DND-41 (cell line): ENCODE data around the gene H3-3A.

Experiments
- ATAC-seq: fragments of 200-7000 bp; cut with Tn5 transposase; 3 replicates; pipeline ENCODE4 v1.9.1; 2021; ENCODE audit warnings: low read depth; ENCODE audit not compliant: insufficient read depth
- DNase-seq: peaks from one replicate; pipeline ENCODE4 v3.0.0-alpha.2; 2020
- H2AFZ ChIP-seq: 2 replicates; pipeline ENCODE4 v1.6.0; 2012; ENCODE audit warnings: low read depth, low read length
- H3K27ac ChIP-seq: 2 replicates; pipeline ENCODE4 v1.5.1; 2012; ENCODE audit warnings: low read length, inconsistent platforms
- H3K27me3 ChIP-seq: fragments of 200-600 bp; sonication (generic); 2 replicates; pipeline ENCODE4 v1.6.0; 2012; ENCODE audit warnings: low read length, mild to moderate bottlenecking, inconsistent platforms; ENCODE audit not compliant: insufficient read depth, poor library complexity
- H3K36me3 ChIP-seq: 2 replicates; pipeline ENCODE4 v1.5.1; 2012; ENCODE audit warnings: low read length, inconsistent platforms; ENCODE audit not compliant: insufficient read depth
- H3K4me1 ChIP-seq: 2 replicates; pipeline ENCODE4 v1.5.1; 2012; ENCODE audit warnings: mild to moderate bottlenecking, low read length; ENCODE audit not compliant: insufficient read depth
- H3K4me2 ChIP-seq: 2 replicates; pipeline ENCODE4 v1.6.0; 2012; ENCODE audit warnings: mild to moderate bottlenecking, moderate library complexity, low read length, inconsistent platforms; ENCODE audit not compliant: insufficient read depth
- H3K4me3 ChIP-seq, 2 experiments: fragments of 200-600 bp in 1 of 2; shearing (Covaris generic) in 1 of 2; 2 replicates each; pipeline ENCODE4 v1.5.1; 2012 to 2016; ENCODE audit warnings: inconsistent platforms in 2 of 2, low read length in 2 of 2, mild to moderate bottlenecking in 2 of 2, low read depth in 1 of 2, moderate library complexity in 1 of 2
- H3K79me2 ChIP-seq: 2 replicates; pipeline ENCODE4 v1.6.0; 2012; ENCODE audit warnings: low read length, inconsistent platforms; ENCODE audit not compliant: insufficient read depth
- H3K9ac ChIP-seq: 2 replicates; pipeline ENCODE4 v1.6.0; 2012; ENCODE audit warnings: low read depth, mild to moderate bottlenecking, inconsistent platforms, low read length, moderate library complexity
- H3K9me3 ChIP-seq: 2 replicates; pipeline ENCODE4 v1.5.1; 2012; ENCODE audit warnings: low read length, moderate library complexity, mild to moderate bottlenecking, inconsistent platforms; ENCODE audit not compliant: insufficient read depth, severe bottlenecking
- H4K20me1 ChIP-seq: 2 replicates; pipeline ENCODE4 v1.6.0; 2012; ENCODE audit warnings: low read length; ENCODE audit not compliant: insufficient read depth
- CTCF ChIP-seq: IDR thresholded peaks from 2 replicates; pipeline ENCODE4 v1.5.1; 2012; ENCODE audit warnings: borderline replicate concordance, low read length, moderate library complexity, mild to moderate bottlenecking; ENCODE audit not compliant: poor library complexity, severe bottlenecking; ENCODE audit errors: extremely low read depth
- EZH2 ChIP-seq: IDR thresholded peaks from 3 replicates; pipeline ENCODE4 v1.6.1; 2012; ENCODE audit warnings: borderline replicate concordance, low read depth, mild to moderate bottlenecking, moderate library complexity, low read length, inconsistent platforms; ENCODE audit not compliant: severe bottlenecking

The H3-3A gene

GRCh38 chr1:226107471-226108460 is 45.2 kb downstream of the H3-3A start:
- DNase-seq (no peak), ATAC-seq (no peak)
- Histone ChIP-seq H3K4me3 (no peak overlapping the region), H3K9ac (no peak overlapping the region), H3K79me2 (no peaks in the 10 kb centered on the region), H3K4me1 (peaks cover 22% of the 10 kb centered on the region), H3K27ac (no peak overlapping the region), H4K20me1 (no peaks in the 10 kb centered on the region), H3K9me3 (no peaks in the 10 kb centered on the region), H2AFZ (no peak overlapping the region), H3K27me3 (no peaks in the 10 kb centered on the region), H3K36me3 (no peaks in the 10 kb centered on the region), H3K4me2 (no peak overlapping the region)
- TF ChIP-seq CTCF: no peak

GRCh38 chr1:226108935-226109828 is 46.7 kb downstream of the H3-3A start:
- Histone ChIP-seq H3K36me3 (no peaks in the 10 kb centered on the region), H3K4me3 (peak overlapping the region in 1 of 2 experiments; percentile 62; a peak in 2 of 4 replicates), H3K79me2 (no peaks in the 10 kb centered on the region), H3K27ac (no peak overlapping the region), H3K4me2 (peak overlapping the region; percentile 85), H3K9me3 (no peaks in the 10 kb centered on the region), H2AFZ (peak overlapping the region; percentile 68), H3K27me3 (no peaks in the 10 kb centered on the region), H3K9ac (peak overlapping the region; percentile 17; the same call in 1 of the 2 replicates), H4K20me1 (no peaks in the 10 kb centered on the region), H3K4me1 (peaks cover 22% of the 10 kb centered on the region)
- TF ChIP-seq CTCF (no peak), EZH2 (no peak)
- DNase-seq (no peak), ATAC-seq (no peak; the same call in 2 of the 3 replicates)

- peak; percentile 82 for ATAC-seq
- Histone ChIP-seq H2AFZ (peak overlapping the region; percentile 81), H3K9me3 (no peaks in the 10 kb centered on the region), H3K4me3 (peak overlapping the region; percentile 62 to 87), H3K27me3 (no peaks in the 10 kb centered on the region), H3K4me1 (peaks cover 22% of the 10 kb centered on the region), H3K36me3 (no peaks in the 10 kb centered on the region), H4K20me1 (no peaks in the 10 kb centered on the region), H3K4me2 (peak overlapping the region; percentile 85), H3K9ac (peak overlapping the region; percentile 91), H3K79me2 (no peaks in the 10 kb centered on the region), H3K27ac (peak overlapping the region; percentile 75)
- TF ChIP-seq EZH2: no peak
- peak; percentile 41 for TF ChIP-seq CTCF
- DNase-seq: peak; percentile 89
Observed at GRCh38 chr1:226109829-226110248, 47.3 kb downstream of the H3-3A start.
